Activated CD4-positive, CD25-positive, alpha-beta regulatory T cell treated with anti-CD3 and anti-CD28 coated beads, Interleukin-2, amount 50 U/mL, for 24 hours (primary cell): ENCODE measurements around the gene SPTLC2.

Experiments used
- ATAC-seq, 2 donors: fragments of 150-1000 bp; cut with Tn5 transposase; one replicate each; pipeline ENCODE4 v1.10.0; 2021; ENCODE audit warnings: mild to moderate bottlenecking in 1 of 2, moderate library complexity in 1 of 2

Gene SPTLC2

DNA sequence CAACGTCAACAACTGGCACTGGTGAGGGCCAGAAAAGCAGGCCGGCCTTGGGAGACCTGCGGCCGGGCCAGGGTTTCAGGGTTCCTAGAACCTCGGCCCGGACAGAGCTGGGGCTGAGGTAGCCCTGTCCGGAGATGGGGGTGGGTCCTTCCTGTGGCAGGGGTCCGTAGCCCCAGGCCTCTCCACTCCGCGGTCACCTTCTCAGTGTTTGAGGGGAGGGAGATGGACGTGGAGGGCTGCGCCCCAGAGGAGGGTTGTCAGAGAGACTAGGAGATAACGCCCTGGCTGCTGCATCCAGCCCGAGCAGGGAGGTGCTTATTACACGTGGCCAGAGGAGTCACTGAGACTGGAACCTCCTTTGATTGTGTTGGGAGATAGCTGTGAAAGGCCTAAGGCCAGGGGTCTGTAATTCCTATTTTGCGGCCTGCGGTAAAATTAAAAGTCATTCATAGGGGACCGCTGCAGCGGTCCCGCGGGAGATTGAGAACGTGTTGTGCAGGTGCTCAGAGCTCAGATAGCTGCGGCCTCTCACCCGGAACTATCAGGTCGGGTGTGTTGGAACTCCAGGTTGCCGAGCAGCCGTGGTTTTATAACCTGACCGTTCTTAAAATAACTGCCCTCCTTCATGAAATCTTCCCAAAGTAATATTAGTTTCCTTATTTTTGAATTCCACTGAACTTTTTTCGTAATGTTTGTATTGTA is 158.0 kb downstream of the SPTLC2 start:
- no peak for ATAC-seq

GRCh38 chr14:77457522-77458248 is 158.8 kb downstream of the SPTLC2 start, which contains the start of the genes AHSA1 and VIPAS39:
Gene AHSA1, plus strand, starts transcription at chr14:77458093. Its CDS starts 97 bp downstream, at chr14:77458190.
Gene VIPAS39, minus strand, starts transcription at chr14:77457601. Its CDS starts 3,499 bp downstream, at chr14:77454102.
- ATAC-seq: peak; percentile 96 to 98

DNA sequence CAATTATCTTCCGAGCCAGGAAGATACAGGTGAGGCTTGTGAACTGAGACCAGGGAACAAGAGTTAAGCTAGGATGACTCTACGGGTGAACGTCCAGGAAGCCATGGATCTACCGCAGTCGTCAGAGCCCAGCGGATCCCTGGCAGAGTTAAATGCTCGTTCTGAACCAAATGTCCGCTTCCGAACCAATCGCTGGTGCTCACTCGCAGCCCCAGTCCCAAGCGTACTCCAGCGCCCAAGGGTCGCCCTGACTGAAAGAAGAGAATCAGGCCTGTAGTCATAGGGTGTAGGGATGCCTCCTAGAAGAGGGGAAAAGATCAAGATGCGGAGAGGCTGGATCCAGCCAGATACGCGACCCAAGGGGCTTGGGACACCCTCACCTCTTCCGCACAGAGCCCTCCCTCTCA is 159.3 kb downstream of the SPTLC2 start:
- no peak for ATAC-seq
